Measurements from ENCODE around the gene PIRT.
A peak's percentile ranks its signal among the peaks of the same experiment; 100 is the strongest.

The PIRT gene

DNA sequence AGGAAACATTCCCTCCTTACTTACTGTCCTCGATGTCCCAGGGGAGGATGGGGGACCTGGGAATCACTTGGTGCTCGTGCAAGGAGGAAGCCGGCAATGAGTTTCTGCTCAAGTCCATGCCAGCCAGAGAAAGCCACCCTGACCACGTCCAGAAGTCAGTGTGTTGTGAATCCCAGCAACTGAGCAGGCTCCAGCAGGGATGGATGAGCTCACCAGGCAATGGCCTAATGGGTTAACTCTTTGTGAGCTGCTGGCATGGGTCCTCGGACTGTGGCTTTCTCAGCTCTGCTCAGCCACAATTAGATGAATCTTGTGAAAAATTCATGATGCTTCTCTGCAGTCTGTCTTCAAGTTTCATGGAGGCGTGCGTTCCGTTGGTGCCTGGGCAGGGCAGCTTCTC lies at the start of gene PIRT:
TSS of gene PIRT (minus strand) at position 167 of the 400 bp plus-strand sequence. CDS start 12,442 bp downstream, outside the sequence.
- TF ChIP-seq, protein P1, sequence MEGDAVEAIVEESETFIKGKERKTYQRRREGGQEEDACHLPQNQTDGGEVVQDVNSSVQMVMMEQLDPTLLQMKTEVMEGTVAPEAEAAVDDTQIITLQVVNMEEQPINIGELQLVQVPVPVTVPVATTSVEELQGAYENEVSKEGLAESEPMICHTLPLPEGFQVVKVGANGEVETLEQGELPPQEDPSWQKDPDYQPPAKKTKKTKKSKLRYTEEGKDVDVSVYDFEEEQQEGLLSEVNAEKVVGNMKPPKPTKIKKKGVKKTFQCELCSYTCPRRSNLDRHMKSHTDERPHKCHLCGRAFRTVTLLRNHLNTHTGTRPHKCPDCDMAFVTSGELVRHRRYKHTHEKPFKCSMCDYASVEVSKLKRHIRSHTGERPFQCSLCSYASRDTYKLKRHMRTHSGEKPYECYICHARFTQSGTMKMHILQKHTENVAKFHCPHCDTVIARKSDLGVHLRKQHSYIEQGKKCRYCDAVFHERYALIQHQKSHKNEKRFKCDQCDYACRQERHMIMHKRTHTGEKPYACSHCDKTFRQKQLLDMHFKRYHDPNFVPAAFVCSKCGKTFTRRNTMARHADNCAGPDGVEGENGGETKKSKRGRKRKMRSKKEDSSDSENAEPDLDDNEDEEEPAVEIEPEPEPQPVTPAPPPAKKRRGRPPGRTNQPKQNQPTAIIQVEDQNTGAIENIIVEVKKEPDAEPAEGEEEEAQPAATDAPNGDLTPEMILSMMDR (conservative IDR thresholded peaks at IDR 0.05; ENCODE audit: low read depth, low read length): no peak
- no peak for DNase-seq (ENCODE audit: low read depth)
- H3K4me3 ChIP-seq (ENCODE audit: low read depth, low read length): no peak within 1 kb of the TSS

DNA sequence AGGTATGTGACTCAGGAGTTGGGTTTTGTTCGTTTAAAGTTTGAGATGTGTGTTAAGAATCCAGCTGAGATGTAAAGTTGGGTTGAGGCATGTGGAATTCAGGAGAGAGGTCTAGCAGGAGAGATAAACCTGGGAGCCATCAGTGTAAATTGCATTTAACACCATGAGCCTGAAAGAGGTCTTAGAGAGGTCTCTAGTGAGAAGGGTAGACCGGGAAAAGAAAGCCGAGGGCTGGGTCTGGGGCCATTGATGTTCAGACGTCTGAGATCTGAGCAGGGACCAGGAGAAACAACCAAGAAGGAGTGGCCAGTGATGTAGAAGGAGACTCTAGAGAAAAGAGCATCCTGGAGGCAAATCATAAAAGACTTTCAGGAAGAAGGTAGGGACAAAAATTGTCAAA lies 44.1 kb upstream of the PIRT start:
- no peak overlapping the region for H3K4me3 ChIP-seq (ENCODE audit: low read depth, low read length)
- no peak for DNase-seq (ENCODE audit: low read depth)
- TF ChIP-seq, protein P1 (conservative IDR thresholded peaks at IDR 0.05; ENCODE audit: low read depth, low read length): no peak

DNA sequence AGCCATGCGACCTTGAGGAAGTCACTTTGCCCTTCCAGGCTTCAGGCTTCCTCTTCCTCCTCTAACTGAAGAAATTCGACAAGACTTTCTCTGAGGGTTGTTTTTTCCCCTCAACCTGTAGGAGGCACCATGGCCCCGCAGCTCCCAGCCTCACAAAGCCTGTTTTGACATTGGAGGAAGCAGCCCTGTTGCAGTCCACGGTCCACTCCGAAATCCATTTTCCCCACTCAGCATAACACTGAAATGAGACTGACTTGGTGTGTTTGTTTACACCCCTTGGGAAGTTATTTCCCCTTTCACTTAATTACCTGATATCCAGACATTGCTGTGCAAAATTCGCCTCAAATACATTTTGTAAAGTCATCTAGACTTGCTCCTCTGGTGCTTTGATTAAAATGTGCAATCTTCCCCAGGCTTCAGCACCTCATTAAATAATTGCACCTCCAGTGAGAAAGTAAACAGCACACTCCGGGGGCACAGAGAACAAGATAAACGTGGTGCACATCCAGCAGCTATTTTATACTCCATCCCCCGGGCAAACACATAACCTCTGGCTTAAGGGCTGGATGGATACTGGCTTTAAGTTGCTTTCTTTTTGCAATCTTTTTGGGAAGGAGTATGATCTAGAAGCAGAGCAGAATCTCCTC lies 41.4 kb upstream of the PIRT start:
- TF ChIP-seq, protein P1 (conservative IDR thresholded peaks at IDR 0.05; ENCODE audit: low read depth, low read length): no peak
- no peak overlapping the region for H3K4me3 ChIP-seq (ENCODE audit: low read depth, low read length)
- DNase-seq (ENCODE audit: low read depth): peak; percentile 2

DNA sequence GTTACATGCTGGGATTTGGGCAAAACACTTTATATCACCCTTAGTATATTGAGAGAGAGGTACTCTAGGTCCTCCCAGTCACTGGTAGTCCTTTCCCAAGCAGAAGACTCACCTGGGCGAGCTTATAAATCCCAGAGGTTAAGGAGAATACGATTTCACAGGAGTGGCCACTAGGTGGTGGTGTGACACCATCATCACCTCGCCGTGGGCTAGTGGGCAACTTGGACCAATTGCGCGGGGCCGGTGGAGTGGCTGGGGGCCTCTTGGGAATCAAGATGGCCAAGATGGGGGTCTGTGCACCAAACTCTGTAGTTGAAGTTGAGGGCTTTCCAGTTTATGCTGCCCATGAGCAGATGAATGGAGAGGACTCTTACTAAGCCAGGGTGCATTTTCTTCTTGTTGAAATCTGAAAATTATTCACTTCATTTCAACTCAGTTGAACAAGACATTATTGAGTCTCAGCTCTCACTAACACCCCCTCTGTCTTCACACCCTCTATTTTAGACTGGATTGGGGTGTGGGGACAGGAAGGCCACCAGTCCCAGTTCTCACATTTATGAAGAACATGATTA lies 38.2 kb upstream of the PIRT start:
- TF ChIP-seq, protein P1 (conservative IDR thresholded peaks at IDR 0.05; ENCODE audit: low read depth, low read length): peak; percentile 72
- DNase-seq (ENCODE audit: low read depth): peak; percentile 43
- no peak overlapping the region for H3K4me3 ChIP-seq (ENCODE audit: low read depth, low read length)

DNA sequence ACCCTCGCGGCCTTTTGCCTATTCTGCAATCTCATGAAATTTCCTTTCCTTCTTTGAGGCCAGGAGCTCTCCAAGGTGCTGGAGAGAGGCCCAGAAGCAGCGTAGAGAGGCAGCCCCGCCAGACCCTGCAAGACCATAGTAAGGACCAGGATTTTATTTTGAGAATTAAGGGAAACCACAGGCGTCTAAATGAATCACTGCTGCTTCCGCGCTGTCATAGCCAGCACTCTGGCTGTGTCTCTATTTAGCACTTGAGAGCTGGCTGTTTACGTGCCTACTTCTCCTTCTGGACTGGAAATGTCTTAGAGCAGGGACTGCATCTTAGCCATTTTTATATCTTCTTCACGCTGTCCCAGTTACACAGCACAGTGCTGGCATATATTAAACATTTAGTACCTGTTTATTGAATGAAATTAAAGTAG lies 37.6 kb upstream of the PIRT start:
- H3K4me3 ChIP-seq (ENCODE audit: low read depth, low read length): no peak overlapping the region
- DNase-seq (ENCODE audit: low read depth): no peak
- TF ChIP-seq, protein P1 (conservative IDR thresholded peaks at IDR 0.05; ENCODE audit: low read depth, low read length): no peak

DNA sequence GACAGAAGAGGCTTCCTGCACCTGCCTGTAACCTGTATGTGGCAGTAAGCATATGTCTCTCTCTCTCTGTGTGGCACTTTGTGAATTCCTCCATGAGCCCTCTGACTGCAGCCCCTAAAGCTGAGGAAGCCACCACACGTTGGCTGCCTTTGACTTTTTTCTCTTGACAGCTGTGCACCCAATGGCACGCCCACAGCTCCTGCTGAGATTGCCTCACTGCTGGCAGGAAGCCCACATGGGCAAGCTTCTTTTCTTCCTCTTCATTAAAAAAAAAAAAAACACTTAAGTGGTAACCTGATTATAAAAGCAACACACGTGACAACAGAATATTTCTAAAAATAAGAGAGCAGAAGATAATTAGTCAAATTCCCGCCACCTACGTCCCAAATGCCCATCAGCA lies 34.0 kb upstream of the PIRT start:
- no peak overlapping the region for H3K4me3 ChIP-seq (ENCODE audit: low read depth, low read length)
- no peak for DNase-seq (ENCODE audit: low read depth)
- TF ChIP-seq, protein P1 (conservative IDR thresholded peaks at IDR 0.05; ENCODE audit: low read depth, low read length): no peak

Data from choroid plexus epithelial cell (primary cell).